HEK293 (cell line): ENCODE data around the gene ZC3H4.

ENCODE experiments used
- CTCF ChIA-PET: fragments of 350-600 bp; formaldehyde crosslinking; extraction: SDS; loops from one replicate; lab custom pipeline; 2021; ENCODE audit warnings: antibody characterized with exemption; lab: Yijun Ruan, JAX
- POLR2A ChIA-PET: fragments of 300-600 bp; formaldehyde crosslinking; extraction: SDS; loops from one replicate; lab custom pipeline; 2020; ENCODE audit warnings: antibody characterized with exemption, inconsistent platforms; lab: Yijun Ruan, JAX
- H3K27ac ChIP-seq: fragments of 200-500 bp; sonication (Bioruptor generic); 2 replicates; pipeline ENCODE4 v1.5.1; 2014; ENCODE audit warnings: low read depth, low read length, control low read depth, inconsistent platforms; ENCODE audit errors: extremely low read depth
- H3K36me3 ChIP-seq, 2 experiments: fragments of 200-500 bp in 1 of 2; sonication (Bioruptor generic) in 1 of 2; 1 replicate in 1 of 2; 2 replicates in 1 of 2; pipeline ENCODE4 v1.5.1; 2014 to 2017; ENCODE audit warnings: inconsistent platforms in 2 of 2, low read length in 2 of 2; ENCODE audit not compliant: control insufficient read depth in 2 of 2, insufficient read depth in 1 of 2
- H3K4me1 ChIP-seq: fragments of 200-500 bp; sonication (Bioruptor generic); 2 replicates; pipeline ENCODE4 v1.5.1; 2014; ENCODE audit warnings: mild to moderate bottlenecking, low read length, inconsistent platforms; ENCODE audit not compliant: control insufficient read depth, insufficient read depth
- H3K4me3 ChIP-seq: 2 replicates; pipeline ENCODE4 v1.5.1; 2011; ENCODE audit warnings: low read depth, mild to moderate bottlenecking, control low read depth, low read length, moderate library complexity
- H3K9me3 ChIP-seq: fragments of 200-500 bp; sonication (Bioruptor generic); 2 replicates; pipeline ENCODE4 v1.5.1; 2014; ENCODE audit warnings: low read depth, low read length, inconsistent platforms; ENCODE audit not compliant: control insufficient read depth, insufficient read depth
- AEBP2 ChIP-seq: fragments of 450-650 bp; formaldehyde crosslinking; IDR thresholded peaks from 2 replicates; pipeline ENCODE4 v1.5.1; 2016; ENCODE audit warnings: missing biosample characterization, missing genetic modification characterization, borderline replicate concordance
- BCL11B ChIP-seq: fragments of 450-650 bp; formaldehyde crosslinking; IDR thresholded peaks from 2 replicates; pipeline ENCODE4 v1.5.1; 2016; ENCODE audit warnings: low read depth, missing biosample characterization, missing genetic modification characterization
- BCL6B ChIP-seq: fragments of 450-650 bp; formaldehyde crosslinking; IDR thresholded peaks from 2 replicates; pipeline ENCODE4 v1.5.1; 2017; ENCODE audit warnings: missing biosample characterization, missing genetic modification characterization
- CTCF ChIP-seq: fragments of 450-650 bp; formaldehyde crosslinking; IDR thresholded peaks from 2 replicates; pipeline ENCODE4 v1.5.1; 2016; ENCODE audit warnings: missing biosample characterization, missing genetic modification characterization
- GLIS1 ChIP-seq: fragments of 450-650 bp; formaldehyde crosslinking; IDR thresholded peaks from 2 replicates; pipeline ENCODE4 v1.5.1; 2016; ENCODE audit warnings: missing biosample characterization, missing genetic modification characterization
- GLIS2 ChIP-seq: fragments of 450-650 bp; formaldehyde crosslinking; IDR thresholded peaks from 2 replicates; pipeline ENCODE4 v1.5.1; 2016; ENCODE audit warnings: missing biosample characterization, missing genetic modification characterization
- KLF1 ChIP-seq: fragments of 450-650 bp; formaldehyde crosslinking; IDR thresholded peaks from 2 replicates; pipeline ENCODE4 v1.5.1; 2016; ENCODE audit warnings: missing biosample characterization, missing genetic modification characterization
- KLF7 ChIP-seq: fragments of 450-650 bp; formaldehyde crosslinking; IDR thresholded peaks from 2 replicates; pipeline ENCODE4 v1.5.1; 2016; ENCODE audit warnings: missing biosample characterization, missing genetic modification characterization, borderline replicate concordance
- OSR2 ChIP-seq: fragments of 450-650 bp; formaldehyde crosslinking; IDR thresholded peaks from 2 replicates; pipeline ENCODE4 v1.5.1; 2016; ENCODE audit warnings: missing biosample characterization, missing genetic modification characterization
- PATZ1 ChIP-seq: fragments of 450-650 bp; formaldehyde crosslinking; IDR thresholded peaks from 2 replicates; pipeline ENCODE4 v1.5.1; 2016; ENCODE audit warnings: missing biosample characterization, missing genetic modification characterization
- SCRT2 ChIP-seq: fragments of 450-650 bp; formaldehyde crosslinking; IDR thresholded peaks from 2 replicates; pipeline ENCODE4 v1.5.1; 2016; ENCODE audit warnings: missing biosample characterization, missing genetic modification characterization
- ZBTB10 ChIP-seq: fragments of 450-650 bp; formaldehyde crosslinking; IDR thresholded peaks from 2 replicates; pipeline ENCODE4 v1.5.1; 2016; ENCODE audit warnings: missing biosample characterization, missing genetic modification characterization
- ZBTB48 ChIP-seq: fragments of 450-650 bp; formaldehyde crosslinking; IDR thresholded peaks from 2 replicates; pipeline ENCODE4 v1.5.1; 2016; ENCODE audit warnings: missing biosample characterization, missing genetic modification characterization
- ZFP3 ChIP-seq: fragments of 450-650 bp; formaldehyde crosslinking; IDR thresholded peaks from 2 replicates; pipeline ENCODE4 v1.5.1; 2016; ENCODE audit warnings: low read depth, missing biosample characterization, missing genetic modification characterization
- ZNF311 ChIP-seq: fragments of 450-650 bp; formaldehyde crosslinking; IDR thresholded peaks from 2 replicates; pipeline ENCODE4 v1.5.1; 2017; ENCODE audit warnings: missing biosample characterization, missing genetic modification characterization, borderline replicate concordance
- ZNF404 ChIP-seq: fragments of 450-650 bp; formaldehyde crosslinking; IDR thresholded peaks from 2 replicates; pipeline ENCODE4 v1.5.1; 2017; ENCODE audit warnings: missing biosample characterization, missing genetic modification characterization
- ZNF449 ChIP-seq: fragments of 450-650 bp; formaldehyde crosslinking; IDR thresholded peaks from 2 replicates; pipeline ENCODE4 v1.5.1; 2017; ENCODE audit warnings: missing biosample characterization, mild to moderate bottlenecking, missing genetic modification characterization, moderate library complexity
- ZNF501 ChIP-seq: fragments of 450-650 bp; formaldehyde crosslinking; IDR thresholded peaks from 2 replicates; pipeline ENCODE4 v1.5.1; 2016; ENCODE audit warnings: missing biosample characterization, missing genetic modification characterization
- ZNF623 ChIP-seq: fragments of 450-650 bp; formaldehyde crosslinking; IDR thresholded peaks from 2 replicates; pipeline ENCODE4 v1.5.1; 2016; ENCODE audit warnings: missing biosample characterization, missing genetic modification characterization
- ZNF654 ChIP-seq: fragments of 450-650 bp; formaldehyde crosslinking; IDR thresholded peaks from 2 replicates; pipeline ENCODE4 v1.5.1; 2016; ENCODE audit warnings: low read depth, missing biosample characterization, missing genetic modification characterization
- ZNF791 ChIP-seq: fragments of 450-650 bp; formaldehyde crosslinking; IDR thresholded peaks from 2 replicates; pipeline ENCODE4 v1.5.1; 2016; ENCODE audit warnings: missing biosample characterization, missing genetic modification characterization
- ZNF792 ChIP-seq: fragments of 450-650 bp; formaldehyde crosslinking; IDR thresholded peaks from 2 replicates; pipeline ENCODE4 v1.5.1; 2016; ENCODE audit warnings: missing biosample characterization, missing genetic modification characterization
- ZSCAN30 ChIP-seq: fragments of 450-650 bp; IDR thresholded peaks from 2 replicates; pipeline ENCODE4 v1.5.1; 2018; ENCODE audit warnings: missing biosample characterization, mild to moderate bottlenecking, missing genetic modification characterization, moderate library complexity

ZC3H4 gene

GRCh38 chr19:47035127-47036096, 78.2 kb downstream of the ZC3H4 start (continued):
- TF ChIP-seq BCL11B (tag by site-specific recombination) (no peak), ZNF623 (no peak), AEBP2 (tag by site-specific recombination) (no peak), KLF1 (tag by site-specific recombination) (peak; percentile 54), ZBTB48 (tag by site-specific recombination) (no peak; the same call in none of the 2 replicates), SCRT2 (tag by site-specific recombination) (no peak), ZNF311 (tag by site-specific recombination) (no peak), ZFP3 (tag by site-specific recombination) (no peak), ZNF791 (no peak), BCL6B (tag by site-specific recombination) (no peak), KLF7 (tag by site-specific recombination) (peak; percentile 33; the same call in 1 of the 2 replicates), ZNF404 (tag by site-specific recombination) (no peak), ZNF449 (tag by site-specific recombination) (no peak)
- TF ChIP-seq, all 188 proteins: peak for 41

GRCh38 chr19:47032171-47032811, 81.3 kb downstream of the ZC3H4 start:
- H3K4me1 ChIP-seq = peaks cover 16% of the 10 kb centered on the region
- ChIA-PET CTCF (interaction anchor here (0.5 to 7.2 kb wide), 5 partner anchors 19 to 181 kb away, joined by 3 to 72 read pairs (median 5); no protein-coding TSS in a partner anchor), POLR2A (no interaction called here)
- H3K36me3 ChIP-seq = no peaks in the 10 kb centered on the region; a peak in 1 of 3 replicates
- no peak overlapping the region for H3K4me3 ChIP-seq
- H3K27ac ChIP-seq = no peak overlapping the region
- H3K9me3 ChIP-seq = no peaks in the 10 kb centered on the region
- 0 out of 2 replicates have a peak, but pooled peaks have one; percentile 20 for TF ChIP-seq ZSCAN30 (tag by site-specific recombination)
- peak; percentile 49; the same call in 1 of the 2 replicates for TF ChIP-seq GLIS2 (tag by site-specific recombination)
- 0 out of 2 replicates have a peak, but pooled peaks have one; percentile 8 for TF ChIP-seq ZNF792 (tag by site-specific recombination)
- TF ChIP-seq ZNF501 (tag by site-specific recombination) = 0 out of 2 replicates have a peak, but pooled peaks have one; percentile 38
- TF ChIP-seq OSR2 (tag by site-specific recombination) = no peak
- peak; percentile 42; the same call in 1 of the 2 replicates for TF ChIP-seq ZBTB10 (tag by site-specific recombination)
- TF ChIP-seq ZNF654 (tag by site-specific recombination) = peak; percentile 26; the same call in 1 of the 2 replicates
- peak; percentile 49 for TF ChIP-seq PATZ1 (tag by site-specific recombination)
- peak; percentile 79 for TF ChIP-seq CTCF
- TF ChIP-seq GLIS1 (tag by site-specific recombination) = peak; percentile 64
